ENCODE measurements around the gene PAQR4. TPM values are rescaled to one million over a fixed set of nuclear protein-coding genes. Genes with fewer than 3 reads are reported as not detected.

The PAQR4 gene
- polyA plus RNA-seq, 1 donor from 2014 or later: 47.8 TPM

DNA sequence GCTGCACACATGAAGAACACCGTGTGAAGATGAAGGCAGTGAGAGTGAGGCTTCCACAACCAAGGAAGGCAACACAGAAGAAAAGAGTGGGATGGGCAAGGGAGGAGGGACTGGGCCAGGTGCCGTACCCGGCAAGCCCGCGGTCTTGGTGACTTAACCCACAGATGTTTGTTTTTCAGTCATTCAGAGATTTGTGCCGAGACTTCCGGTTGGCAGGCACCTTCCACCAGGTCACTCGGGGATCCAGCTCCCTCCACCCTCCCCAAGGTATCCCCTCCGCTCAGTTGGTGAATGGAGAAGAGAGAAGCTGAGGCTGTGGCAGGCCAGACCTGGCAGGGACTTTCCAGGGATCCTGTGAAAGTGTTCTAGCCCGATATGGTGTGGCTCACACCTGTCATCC is 9.9 kb upstream of the PAQR4 start (continued):
- no peak for TF ChIP-seq EZH2 (IDR thresholded peaks at IDR 0.05; ENCODE audit: borderline replicate concordance, insufficient read depth, low read length, poor library complexity, severe bottlenecking)
- TF ChIP-seq TAF1 (IDR thresholded peaks at IDR 0.05; ENCODE audit: low read depth): no peak

DNA sequence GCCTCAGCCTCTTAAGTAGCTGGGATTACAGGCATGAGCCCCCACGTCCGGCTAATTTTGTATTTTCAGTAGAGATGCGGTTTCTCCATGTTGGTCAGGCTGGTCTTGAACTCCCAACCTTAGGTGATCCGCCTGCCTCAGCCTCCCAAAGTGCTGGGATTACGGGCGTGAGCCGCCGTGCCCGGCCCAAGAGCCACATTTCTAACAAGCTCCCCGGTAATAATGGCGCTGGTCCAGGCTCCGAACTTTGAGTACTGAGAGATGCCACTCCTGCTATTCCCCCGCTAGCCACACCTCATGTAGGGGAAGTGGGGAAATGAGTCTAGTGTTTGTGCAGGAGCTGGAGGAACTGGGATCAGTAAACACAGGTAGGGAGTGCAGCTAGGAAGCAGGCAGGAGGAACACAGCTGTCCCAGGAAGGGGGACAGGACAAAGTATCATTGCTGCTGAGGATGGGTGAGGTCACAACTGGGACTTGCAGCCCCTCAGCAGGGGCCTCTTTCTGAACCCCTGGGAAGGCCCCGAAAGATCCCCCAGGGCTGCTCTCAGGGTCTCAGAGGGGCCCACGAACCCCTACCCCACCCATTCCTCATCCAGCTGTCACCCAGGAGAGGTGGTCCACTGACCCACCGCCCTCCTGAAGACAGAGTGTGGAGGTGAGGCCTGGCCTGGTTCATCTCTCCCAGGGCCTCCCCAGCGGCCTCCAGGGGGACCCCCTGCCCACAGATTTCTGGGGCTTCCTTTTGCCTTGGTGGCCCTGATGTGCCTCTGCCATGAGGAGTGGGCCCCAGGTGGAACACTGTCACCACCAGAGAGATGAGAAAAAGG is 8.8 kb upstream of the PAQR4 start:
- Histone ChIP-seq H3K79me2 (replicated peaks; ENCODE audit: insufficient read depth, low read length) (no peaks in the 10 kb centered on the region), H4K20me1 (ENCODE audit: insufficient read depth) (no peaks in the 10 kb centered on the region), H3K9me2 (ENCODE audit: insufficient read depth, low read length) (no peaks in the 10 kb centered on the region), H3K27ac (ENCODE audit: low read length) (no peak overlapping the region), H3K4me3 (ENCODE audit: low read length) (no peak overlapping the region), H3K27me3 (ENCODE audit: insufficient read depth, low read depth, low read length) (peaks cover 29% of the 10 kb centered on the region), H3K9ac (ENCODE audit: low read length) (no peak overlapping the region), H2AFZ (ENCODE audit: low read depth, low read length) (no peak overlapping the region), H3K36me3 (ENCODE audit: insufficient read depth, low read length) (no peaks in the 10 kb centered on the region), H3F3A (ENCODE audit: insufficient read depth, low read length, poor library complexity, severe bottlenecking) (no peaks in the 10 kb centered on the region), H3K9me3 (ENCODE audit: low read length) (no peaks in the 10 kb centered on the region), H3K4me2 (ENCODE audit: low read length) (no peak overlapping the region)
- TF ChIP-seq MXI1 (conservative IDR thresholded peaks at IDR 0.05; ENCODE audit: poor library complexity, severe bottlenecking): no peak
- no peak for TF ChIP-seq POLR2AphosphoS5 (IDR thresholded peaks at IDR 0.05)
- TF ChIP-seq TAF1 (IDR thresholded peaks at IDR 0.05; ENCODE audit: low read depth): no peak
- TF ChIP-seq, protein P1, sequence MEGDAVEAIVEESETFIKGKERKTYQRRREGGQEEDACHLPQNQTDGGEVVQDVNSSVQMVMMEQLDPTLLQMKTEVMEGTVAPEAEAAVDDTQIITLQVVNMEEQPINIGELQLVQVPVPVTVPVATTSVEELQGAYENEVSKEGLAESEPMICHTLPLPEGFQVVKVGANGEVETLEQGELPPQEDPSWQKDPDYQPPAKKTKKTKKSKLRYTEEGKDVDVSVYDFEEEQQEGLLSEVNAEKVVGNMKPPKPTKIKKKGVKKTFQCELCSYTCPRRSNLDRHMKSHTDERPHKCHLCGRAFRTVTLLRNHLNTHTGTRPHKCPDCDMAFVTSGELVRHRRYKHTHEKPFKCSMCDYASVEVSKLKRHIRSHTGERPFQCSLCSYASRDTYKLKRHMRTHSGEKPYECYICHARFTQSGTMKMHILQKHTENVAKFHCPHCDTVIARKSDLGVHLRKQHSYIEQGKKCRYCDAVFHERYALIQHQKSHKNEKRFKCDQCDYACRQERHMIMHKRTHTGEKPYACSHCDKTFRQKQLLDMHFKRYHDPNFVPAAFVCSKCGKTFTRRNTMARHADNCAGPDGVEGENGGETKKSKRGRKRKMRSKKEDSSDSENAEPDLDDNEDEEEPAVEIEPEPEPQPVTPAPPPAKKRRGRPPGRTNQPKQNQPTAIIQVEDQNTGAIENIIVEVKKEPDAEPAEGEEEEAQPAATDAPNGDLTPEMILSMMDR (IDR thresholded peaks at IDR 0.05; ENCODE audit: poor library complexity, severe bottlenecking): no peak
- no peak for TF ChIP-seq RAD21 (conservative IDR thresholded peaks at IDR 0.05)
- TF ChIP-seq, protein P2, sequence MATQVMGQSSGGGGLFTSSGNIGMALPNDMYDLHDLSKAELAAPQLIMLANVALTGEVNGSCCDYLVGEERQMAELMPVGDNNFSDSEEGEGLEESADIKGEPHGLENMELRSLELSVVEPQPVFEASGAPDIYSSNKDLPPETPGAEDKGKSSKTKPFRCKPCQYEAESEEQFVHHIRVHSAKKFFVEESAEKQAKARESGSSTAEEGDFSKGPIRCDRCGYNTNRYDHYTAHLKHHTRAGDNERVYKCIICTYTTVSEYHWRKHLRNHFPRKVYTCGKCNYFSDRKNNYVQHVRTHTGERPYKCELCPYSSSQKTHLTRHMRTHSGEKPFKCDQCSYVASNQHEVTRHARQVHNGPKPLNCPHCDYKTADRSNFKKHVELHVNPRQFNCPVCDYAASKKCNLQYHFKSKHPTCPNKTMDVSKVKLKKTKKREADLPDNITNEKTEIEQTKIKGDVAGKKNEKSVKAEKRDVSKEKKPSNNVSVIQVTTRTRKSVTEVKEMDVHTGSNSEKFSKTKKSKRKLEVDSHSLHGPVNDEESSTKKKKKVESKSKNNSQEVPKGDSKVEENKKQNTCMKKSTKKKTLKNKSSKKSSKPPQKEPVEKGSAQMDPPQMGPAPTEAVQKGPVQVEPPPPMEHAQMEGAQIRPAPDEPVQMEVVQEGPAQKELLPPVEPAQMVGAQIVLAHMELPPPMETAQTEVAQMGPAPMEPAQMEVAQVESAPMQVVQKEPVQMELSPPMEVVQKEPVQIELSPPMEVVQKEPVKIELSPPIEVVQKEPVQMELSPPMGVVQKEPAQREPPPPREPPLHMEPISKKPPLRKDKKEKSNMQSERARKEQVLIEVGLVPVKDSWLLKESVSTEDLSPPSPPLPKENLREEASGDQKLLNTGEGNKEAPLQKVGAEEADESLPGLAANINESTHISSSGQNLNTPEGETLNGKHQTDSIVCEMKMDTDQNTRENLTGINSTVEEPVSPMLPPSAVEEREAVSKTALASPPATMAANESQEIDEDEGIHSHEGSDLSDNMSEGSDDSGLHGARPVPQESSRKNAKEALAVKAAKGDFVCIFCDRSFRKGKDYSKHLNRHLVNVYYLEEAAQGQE (IDR thresholded peaks at IDR 0.05; ENCODE audit: borderline replicate concordance): no peak
- no peak for TF ChIP-seq SMC3 (conservative IDR thresholded peaks at IDR 0.05; ENCODE audit: poor library complexity)
- TF ChIP-seq EZH2 (IDR thresholded peaks at IDR 0.05; ENCODE audit: borderline replicate concordance, insufficient read depth, low read length, poor library complexity, severe bottlenecking): no peak
- TF ChIP-seq EP300 (conservative IDR thresholded peaks at IDR 0.05; ENCODE audit: poor library complexity, severe bottlenecking): no peak
